NCI-H1694 treated with DMSO at 0.1 percent for 48 hours (cell line): ENCODE data around the gene AMDHD1.

ENCODE experiments used
- DNase-seq: peaks from one replicate; lab custom pipeline; 2025; lab: John Stamatoyannopoulos, UW

AMDHD1 gene

GRCh38 chr12:95943330-95943842 is at the start of gene AMDHD1:
TSS of gene AMDHD1 (plus strand) at chr12:95943331. CDS start at chr12:95943399, 68 bp downstream.
- no peak for DNase-seq

- no peak for DNase-seq
These were observed 46.3 kb upstream of the AMDHD1 start for GRCh38 chr12:95896846-95897245.

GRCh38 chr12:95898081-95898480 is 45.0 kb upstream of the AMDHD1 start:
- DNase-seq = no peak

- no peak for DNase-seq
These were observed 34.6 kb upstream of the AMDHD1 start for GRCh38 chr12:95908573-95908972.

- no peak for DNase-seq
These were observed 33.3 kb upstream of the AMDHD1 start for GRCh38 chr12:95909871-95910270.

- peak; percentile 71 for DNase-seq
These were observed 24.7 kb upstream of the AMDHD1 start for GRCh38 chr12:95918194-95918993.

GRCh38 chr12:95919110-95919509 is 24.0 kb upstream of the AMDHD1 start:
- no peak for DNase-seq

- no peak for DNase-seq
These were observed 20.9 kb upstream of the AMDHD1 start for GRCh38 chr12:95922231-95922630.

GRCh38 chr12:95940514-95940913 is 2.6 kb upstream of the AMDHD1 start:
- DNase-seq = no peak

GRCh38 chr12:95942101-95942523 is 1.0 kb upstream of the AMDHD1 start:
- no peak for DNase-seq

- peak; percentile 76 for DNase-seq
These were observed 404 bp upstream of the AMDHD1 start, which contains the start of gene CCDC38 for GRCh38 chr12:95942524-95943329. TSS of gene CCDC38 (minus strand) at chr12:95942614. CDS start at chr12:95936509, 6,105 bp downstream.

- DNase-seq = no peak
These were observed 1.1 kb downstream of the AMDHD1 start for GRCh38 chr12:95944108-95944704.

GRCh38 chr12:95949477-95950206 is 6.5 kb downstream of the AMDHD1 start:
- DNase-seq = no peak

GRCh38 chr12:95951515-95951914 is 8.4 kb downstream of the AMDHD1 start:
- DNase-seq = no peak

- no peak for DNase-seq
These were observed 9.9 kb downstream of the AMDHD1 start for GRCh38 chr12:95953000-95953399.

- DNase-seq = no peak
These were observed 12.5 kb downstream of the AMDHD1 start for GRCh38 chr12:95955549-95956159.

- DNase-seq = no peak
These were observed 13.5 kb downstream of the AMDHD1 start for GRCh38 chr12:95956557-95957145.

GRCh38 chr12:95959107-95959506 is 16.0 kb downstream of the AMDHD1 start:
- peak; percentile 24 for DNase-seq

GRCh38 chr12:95960241-95960640 is 17.1 kb downstream of the AMDHD1 start:
- no peak for DNase-seq

- DNase-seq = no peak
These were observed 19.1 kb downstream of the AMDHD1 start for GRCh38 chr12:95962222-95962621.

- no peak for DNase-seq
These were observed 20.0 kb downstream of the AMDHD1 start for GRCh38 chr12:95963096-95963495.
